Measurements from ENCODE around the gene CBX5.
"Not testable (repeated sequence)": the region's sequence is repeated elsewhere in the genome, so short reads cannot be mapped to it uniquely, and the experiment has no call there.

The CBX5 gene

DNA sequence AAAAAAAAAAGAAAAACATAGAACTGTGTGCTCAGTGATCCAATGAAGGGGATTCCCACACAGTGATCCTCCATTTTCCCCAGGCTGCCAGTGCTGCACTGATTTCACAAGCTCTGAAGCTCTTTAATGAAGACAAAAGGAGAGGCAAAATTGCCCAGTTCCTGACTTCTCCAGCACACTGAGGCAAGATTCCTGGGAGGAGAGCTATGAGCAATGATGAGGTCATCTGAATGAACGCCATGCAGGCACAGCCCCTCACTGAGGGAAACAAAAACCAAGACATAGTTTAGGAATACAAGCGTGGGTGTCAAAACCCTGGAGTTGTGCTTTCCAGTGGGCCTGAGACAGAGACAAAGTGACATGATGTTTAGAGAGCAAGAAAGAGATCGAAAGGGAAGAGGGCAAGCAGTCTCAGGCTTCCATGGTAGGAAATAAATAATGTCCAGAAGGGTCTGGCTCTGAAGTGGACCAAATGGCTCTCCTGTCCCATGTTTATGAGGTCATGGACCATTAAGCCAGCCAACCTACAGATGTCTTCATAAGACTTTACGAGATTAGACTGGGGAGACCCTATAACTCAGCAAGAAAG lies 50.2 kb downstream of the CBX5 start:
- no peak overlapping the region for H3K4me3 ChIP-seq (replicated peaks; ENCODE audit: low read depth, low read length)
- TF ChIP-seq, protein P1, sequence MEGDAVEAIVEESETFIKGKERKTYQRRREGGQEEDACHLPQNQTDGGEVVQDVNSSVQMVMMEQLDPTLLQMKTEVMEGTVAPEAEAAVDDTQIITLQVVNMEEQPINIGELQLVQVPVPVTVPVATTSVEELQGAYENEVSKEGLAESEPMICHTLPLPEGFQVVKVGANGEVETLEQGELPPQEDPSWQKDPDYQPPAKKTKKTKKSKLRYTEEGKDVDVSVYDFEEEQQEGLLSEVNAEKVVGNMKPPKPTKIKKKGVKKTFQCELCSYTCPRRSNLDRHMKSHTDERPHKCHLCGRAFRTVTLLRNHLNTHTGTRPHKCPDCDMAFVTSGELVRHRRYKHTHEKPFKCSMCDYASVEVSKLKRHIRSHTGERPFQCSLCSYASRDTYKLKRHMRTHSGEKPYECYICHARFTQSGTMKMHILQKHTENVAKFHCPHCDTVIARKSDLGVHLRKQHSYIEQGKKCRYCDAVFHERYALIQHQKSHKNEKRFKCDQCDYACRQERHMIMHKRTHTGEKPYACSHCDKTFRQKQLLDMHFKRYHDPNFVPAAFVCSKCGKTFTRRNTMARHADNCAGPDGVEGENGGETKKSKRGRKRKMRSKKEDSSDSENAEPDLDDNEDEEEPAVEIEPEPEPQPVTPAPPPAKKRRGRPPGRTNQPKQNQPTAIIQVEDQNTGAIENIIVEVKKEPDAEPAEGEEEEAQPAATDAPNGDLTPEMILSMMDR (IDR thresholded peaks at IDR 0.05; ENCODE audit: low read length, missing control alignments): no peak
- peak; percentile 96 for DNase-seq (ENCODE audit: low read depth)

GRCh38 chr12:54228471-54228870 lies 51.5 kb downstream of the CBX5 start:
- no peak overlapping the region for H3K4me3 ChIP-seq (replicated peaks; ENCODE audit: low read depth, low read length)
- DNase-seq (ENCODE audit: low read depth): no peak
- TF ChIP-seq, protein P1 (IDR thresholded peaks at IDR 0.05; ENCODE audit: low read length, missing control alignments): no peak

GRCh38 chr12:54227927-54228326 lies 52.0 kb downstream of the CBX5 start:
- DNase-seq (ENCODE audit: low read depth); H3K4me3 ChIP-seq (replicated peaks; ENCODE audit: low read depth, low read length): not testable (repeated sequence)

DNA sequence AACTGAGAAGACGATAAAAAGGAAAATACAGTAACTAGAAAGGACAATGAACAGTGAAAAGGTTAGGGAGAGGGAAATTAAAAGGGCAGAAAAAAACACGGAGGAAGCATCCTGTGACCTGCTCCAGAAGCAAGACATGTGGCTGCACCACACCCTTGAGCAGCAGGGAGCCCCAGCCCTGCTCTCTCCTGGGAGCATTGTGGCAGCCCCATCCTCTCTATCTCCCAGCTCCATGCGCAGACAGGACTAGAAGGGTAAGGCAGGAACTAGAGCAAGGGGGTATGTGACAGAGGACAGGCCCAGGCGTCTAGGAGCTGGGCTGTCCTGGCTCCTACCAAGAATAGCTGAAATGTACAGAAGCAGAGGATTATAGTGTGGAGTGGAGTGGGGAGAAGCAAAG lies 52.5 kb downstream of the CBX5 start:
- DNase-seq (ENCODE audit: low read depth): no peak
- no peak overlapping the region for H3K4me3 ChIP-seq (replicated peaks; ENCODE audit: low read depth, low read length)
- TF ChIP-seq, protein P1 (IDR thresholded peaks at IDR 0.05; ENCODE audit: low read length, missing control alignments): no peak

GRCh38 chr12:54225666-54226065 lies 54.3 kb downstream of the CBX5 start:
- TF ChIP-seq, protein P1 (IDR thresholded peaks at IDR 0.05; ENCODE audit: low read length, missing control alignments): no peak
- DNase-seq (ENCODE audit: low read depth): no peak
- no peak overlapping the region for H3K4me3 ChIP-seq (replicated peaks; ENCODE audit: low read depth, low read length)

GRCh38 chr12:54222609-54223008 lies 57.3 kb downstream of the CBX5 start:
- H3K4me3 ChIP-seq (replicated peaks; ENCODE audit: low read depth, low read length): no peak overlapping the region
- peak; percentile 76 for DNase-seq (ENCODE audit: low read depth)
- TF ChIP-seq, protein P1 (IDR thresholded peaks at IDR 0.05; ENCODE audit: low read length, missing control alignments): no peak

GRCh38 chr12:54221402-54221984 lies 58.4 kb downstream of the CBX5 start:
- no peak for DNase-seq (ENCODE audit: low read depth)
- H3K4me3 ChIP-seq (replicated peaks; ENCODE audit: low read depth, low read length): no peak overlapping the region
- TF ChIP-seq, protein P1 (IDR thresholded peaks at IDR 0.05; ENCODE audit: low read length, missing control alignments): no peak

Data from fibroblast of pulmonary artery (primary cell).